Ovary (tissue), 3 donors: ENCODE measurements around the gene MBNL1.

Experiments used
- POLR2A ChIP-seq: fragments of 450-650 bp; IDR thresholded peaks from one replicate; pipeline ENCODE4 v1.6.1; 2017; ENCODE audit warnings: antibody characterized with exemption, mild to moderate bottlenecking, moderate library complexity
- TF ChIP-seq, protein P1 (sequence below), 3 donors: fragments of 450-650 bp in 2 of 3; fragments of 200-600 bp in 1 of 3; IDR thresholded peaks; one replicate each; pipeline versions ENCODE4 v1.5.1 to v1.8.0; 2016 to 2022; ENCODE audit warnings: antibody characterized with exemption in 3 of 3, mild to moderate bottlenecking in 1 of 3
- donor health status: DM: no; HTN: no; CAD: no.

- TF ChIP-seq, protein P1, sequence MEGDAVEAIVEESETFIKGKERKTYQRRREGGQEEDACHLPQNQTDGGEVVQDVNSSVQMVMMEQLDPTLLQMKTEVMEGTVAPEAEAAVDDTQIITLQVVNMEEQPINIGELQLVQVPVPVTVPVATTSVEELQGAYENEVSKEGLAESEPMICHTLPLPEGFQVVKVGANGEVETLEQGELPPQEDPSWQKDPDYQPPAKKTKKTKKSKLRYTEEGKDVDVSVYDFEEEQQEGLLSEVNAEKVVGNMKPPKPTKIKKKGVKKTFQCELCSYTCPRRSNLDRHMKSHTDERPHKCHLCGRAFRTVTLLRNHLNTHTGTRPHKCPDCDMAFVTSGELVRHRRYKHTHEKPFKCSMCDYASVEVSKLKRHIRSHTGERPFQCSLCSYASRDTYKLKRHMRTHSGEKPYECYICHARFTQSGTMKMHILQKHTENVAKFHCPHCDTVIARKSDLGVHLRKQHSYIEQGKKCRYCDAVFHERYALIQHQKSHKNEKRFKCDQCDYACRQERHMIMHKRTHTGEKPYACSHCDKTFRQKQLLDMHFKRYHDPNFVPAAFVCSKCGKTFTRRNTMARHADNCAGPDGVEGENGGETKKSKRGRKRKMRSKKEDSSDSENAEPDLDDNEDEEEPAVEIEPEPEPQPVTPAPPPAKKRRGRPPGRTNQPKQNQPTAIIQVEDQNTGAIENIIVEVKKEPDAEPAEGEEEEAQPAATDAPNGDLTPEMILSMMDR (IDR thresholded peaks at IDR 0.05), result no peak
- no peak for TF ChIP-seq POLR2A
Observed at GRCh38 chr3:152295806-152296205, 27.1 kb downstream of the MBNL1 start.
